Measurements from ENCODE around the gene KCNQ2.
"Not testable (repeated sequence)": the region's sequence is repeated elsewhere in the genome, so short reads cannot be mapped to it uniquely, and the experiment has no call there.

Gene KCNQ2

DNA sequence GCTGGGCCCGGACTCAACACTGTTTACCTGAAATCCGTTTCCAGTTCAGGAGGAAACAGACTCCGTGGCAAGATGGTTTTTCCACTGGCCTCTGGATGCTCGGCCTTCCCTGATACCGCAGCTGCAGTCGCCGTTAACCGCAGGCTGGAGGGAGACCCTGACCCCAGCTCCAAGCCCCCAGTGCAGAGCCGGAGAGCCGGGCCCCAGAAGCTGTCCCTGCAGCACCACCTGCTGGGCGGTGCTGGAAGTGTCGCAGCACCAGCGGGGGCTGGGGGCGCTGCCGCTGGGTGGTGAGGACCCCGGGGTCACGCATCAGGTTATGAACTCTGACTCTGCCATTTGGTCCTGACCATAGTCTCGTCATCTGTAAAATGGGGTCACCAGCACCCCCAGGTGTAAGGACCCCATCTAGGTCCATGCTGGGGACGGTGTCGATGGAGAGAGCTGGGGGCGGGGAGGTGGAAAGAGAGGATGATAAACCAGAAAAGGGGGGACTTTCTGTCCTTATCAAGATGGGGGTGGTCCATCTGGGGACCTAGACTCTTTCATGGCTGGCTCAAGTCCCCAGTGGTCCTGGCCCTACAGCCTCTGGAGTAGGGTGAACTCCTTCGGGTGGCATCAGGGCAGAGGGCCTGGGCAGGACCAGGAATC lies 90.5 kb downstream of the KCNQ2 start:
- peak; percentile 31 for DNase-seq

- no peak for DNase-seq
Measured at GRCh38 chr20:63380346-63380870, 92.0 kb downstream of the KCNQ2 start.

DNA sequence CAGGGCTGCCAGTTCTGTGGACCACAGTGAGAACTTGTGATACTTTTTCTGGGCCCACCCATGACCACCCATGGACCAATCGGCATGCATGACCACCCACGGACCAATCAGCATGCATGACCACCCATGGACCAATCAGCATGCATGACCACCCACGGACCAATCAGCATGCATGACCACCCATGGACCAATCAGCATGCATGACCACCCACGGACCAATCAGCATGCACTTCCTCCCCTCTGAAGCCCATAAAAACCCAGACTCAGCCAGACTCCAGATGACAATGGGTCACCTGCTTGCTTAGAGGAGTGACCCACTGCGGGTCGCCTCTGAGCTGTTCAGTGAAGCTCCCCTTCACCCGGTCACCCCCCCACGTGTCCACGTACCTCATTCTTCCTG lies 92.6 kb downstream of the KCNQ2 start:
- not testable (repeated sequence) for DNase-seq

- no peak for DNase-seq
Measured at GRCh38 chr20:63379296-63379695, 93.2 kb downstream of the KCNQ2 start.

DNA sequence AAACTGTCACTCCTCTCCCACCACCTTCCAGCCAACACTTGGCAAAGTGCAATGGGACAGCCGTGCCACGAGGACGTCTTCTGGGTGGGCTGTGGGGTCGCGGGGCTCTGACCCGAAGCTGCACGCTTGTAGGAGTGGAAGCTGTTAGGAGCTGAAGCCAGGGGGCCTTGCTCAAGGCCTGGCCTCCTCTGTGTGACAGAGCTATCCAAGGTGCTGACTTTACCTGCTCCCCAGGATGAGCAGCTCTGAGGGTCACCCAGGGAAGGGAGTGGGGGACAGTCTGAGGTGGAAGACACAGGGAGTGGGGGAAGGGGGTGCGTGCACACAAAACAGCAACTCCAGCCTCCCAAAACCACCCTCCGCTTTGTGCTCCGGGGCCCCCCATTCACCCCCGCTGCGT lies 93.8 kb downstream of the KCNQ2 start:
- DNase-seq: no peak

- DNase-seq: no peak
Measured at GRCh38 chr20:63377951-63378381, 94.5 kb downstream of the KCNQ2 start.

DNA sequence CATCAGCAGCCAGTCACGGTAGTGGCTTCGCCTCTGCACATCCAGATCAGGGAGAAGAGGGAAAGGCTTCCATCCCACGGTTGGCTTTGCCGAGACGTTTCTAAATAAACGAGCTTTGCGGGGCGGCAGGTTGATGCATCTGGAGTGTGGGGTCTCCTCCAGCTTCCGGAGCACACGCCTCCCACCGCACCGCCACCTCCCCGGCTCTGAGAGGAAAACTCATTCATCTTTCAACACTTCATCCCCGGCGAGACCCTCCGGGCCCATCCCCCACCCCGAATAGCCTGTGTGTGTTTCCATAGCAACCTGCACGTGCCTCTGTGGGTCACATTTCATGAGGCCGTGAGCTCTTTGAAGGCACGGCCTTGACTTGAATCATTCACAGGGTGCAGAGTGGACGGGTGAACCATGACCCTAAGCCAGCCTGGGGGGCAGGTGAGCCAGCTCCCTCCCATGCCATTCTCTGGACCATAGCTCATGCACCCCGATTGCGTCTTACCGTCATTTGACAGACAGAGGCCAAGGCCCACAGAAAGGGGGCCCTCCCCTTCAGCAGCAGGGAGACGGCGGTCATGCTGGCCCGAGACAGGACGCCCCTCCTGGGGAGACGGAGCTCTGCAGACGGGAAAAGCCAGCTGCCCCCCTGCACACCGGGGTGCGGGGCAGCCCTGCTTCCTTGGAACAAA lies 95.1 kb downstream of the KCNQ2 start:
- no peak for DNase-seq

DNA sequence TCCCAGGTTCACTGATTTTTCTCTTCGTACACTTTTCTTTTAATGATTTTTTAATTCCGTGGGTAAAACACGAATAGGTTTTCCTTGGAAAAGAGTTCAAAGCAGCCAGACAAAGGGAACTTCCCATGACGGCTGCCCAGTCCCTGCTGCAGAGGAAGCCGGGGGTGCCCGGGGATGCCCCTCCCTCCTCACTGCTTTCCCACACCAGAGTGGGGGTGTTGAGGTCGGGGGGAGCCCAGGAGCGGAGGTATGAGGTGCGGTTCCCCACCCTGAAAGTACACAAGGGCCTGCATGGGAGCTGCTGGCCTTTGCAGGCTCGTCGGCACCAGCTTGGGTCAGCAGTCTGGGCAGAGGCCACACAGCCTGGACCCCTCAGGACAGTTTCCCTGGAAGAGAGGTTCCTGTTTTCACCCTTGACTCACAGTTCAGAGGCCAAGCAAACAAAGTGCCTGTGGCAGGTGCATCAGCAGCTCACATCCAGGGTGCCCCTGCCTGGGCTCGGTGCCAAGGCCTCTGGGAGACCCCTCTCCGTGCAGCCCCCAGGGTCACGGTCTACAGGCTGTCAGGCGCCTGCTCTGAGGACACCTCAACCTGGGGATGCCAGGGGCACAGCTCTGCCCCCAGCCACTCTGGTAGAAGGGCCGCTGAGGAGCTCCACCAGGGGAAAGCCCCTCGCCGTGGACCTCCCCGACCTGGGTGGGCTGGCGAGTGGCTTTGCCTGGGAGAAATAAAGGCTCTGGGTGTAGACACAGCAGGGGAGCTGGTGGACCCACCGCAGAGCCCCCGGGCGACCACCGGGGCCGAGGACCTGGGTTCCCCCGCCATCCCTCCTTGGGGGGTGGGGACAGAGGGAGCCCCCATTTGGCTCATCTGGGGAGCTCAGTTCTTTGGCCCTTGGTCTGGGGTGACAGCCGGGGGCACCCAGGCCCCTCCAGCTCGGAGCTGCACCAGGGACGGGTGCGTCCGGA lies 95.9 kb downstream of the KCNQ2 start:
- no peak for DNase-seq

GRCh38 chr20:63375438-63375837 lies 97.0 kb downstream of the KCNQ2 start:
- no peak for DNase-seq

DNA sequence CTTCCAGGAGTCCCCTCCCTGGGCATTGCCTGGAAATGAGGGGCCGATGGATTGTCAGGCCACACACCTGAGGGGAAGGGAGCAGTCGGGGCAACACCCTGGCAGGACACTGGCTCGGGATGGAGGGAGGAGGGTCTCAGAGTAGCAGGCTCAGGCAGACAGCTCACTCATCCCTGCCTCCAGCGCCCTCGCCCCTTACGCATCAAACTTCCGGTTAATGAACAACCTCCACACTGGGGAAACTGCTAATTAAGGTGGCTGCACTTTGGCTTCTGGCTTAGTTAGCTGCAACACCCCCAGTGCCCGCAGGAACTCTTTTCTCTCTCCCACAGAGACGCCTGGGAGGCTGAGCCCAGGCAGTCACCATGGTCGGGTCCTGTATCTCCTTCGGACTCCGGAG lies 98.0 kb downstream of the KCNQ2 start:
- no peak for DNase-seq

GRCh38 chr20:63373996-63374395 lies 98.5 kb downstream of the KCNQ2 start:
- DNase-seq: no peak

- no peak for DNase-seq
Measured at GRCh38 chr20:63372971-63373885, 99.2 kb downstream of the KCNQ2 start.

DNA sequence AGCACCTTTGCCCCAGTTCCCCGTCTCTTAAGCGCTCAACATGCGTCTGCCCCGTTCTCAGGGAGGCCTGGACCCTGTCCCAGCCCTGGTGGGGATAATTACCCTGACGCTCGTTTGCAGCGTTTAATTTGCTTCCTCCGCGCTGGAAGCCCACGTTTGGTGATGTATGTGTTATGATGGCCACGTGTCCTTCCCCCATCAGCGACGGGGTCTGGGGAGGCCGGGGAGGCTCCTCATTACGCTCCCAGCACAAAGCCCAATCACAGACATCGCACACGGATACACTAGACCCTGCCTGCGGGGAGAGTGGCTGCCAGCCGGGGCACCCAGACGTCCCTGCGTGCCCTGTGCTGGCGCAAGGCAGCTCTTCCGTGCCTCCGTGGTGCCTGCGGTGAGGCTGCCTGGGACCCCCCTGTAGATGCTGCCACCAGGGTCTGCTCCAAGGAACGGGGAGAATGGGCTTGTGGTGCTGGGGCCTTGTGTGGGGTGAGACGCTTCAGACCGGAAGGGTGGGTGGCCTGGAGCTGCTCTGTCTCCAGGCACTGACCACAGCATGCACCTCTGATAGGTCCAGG lies 101.1 kb downstream of the KCNQ2 start:
- no peak for DNase-seq

- no peak for DNase-seq
Measured at GRCh38 chr20:63370618-63371187, 101.8 kb downstream of the KCNQ2 start.

DNA sequence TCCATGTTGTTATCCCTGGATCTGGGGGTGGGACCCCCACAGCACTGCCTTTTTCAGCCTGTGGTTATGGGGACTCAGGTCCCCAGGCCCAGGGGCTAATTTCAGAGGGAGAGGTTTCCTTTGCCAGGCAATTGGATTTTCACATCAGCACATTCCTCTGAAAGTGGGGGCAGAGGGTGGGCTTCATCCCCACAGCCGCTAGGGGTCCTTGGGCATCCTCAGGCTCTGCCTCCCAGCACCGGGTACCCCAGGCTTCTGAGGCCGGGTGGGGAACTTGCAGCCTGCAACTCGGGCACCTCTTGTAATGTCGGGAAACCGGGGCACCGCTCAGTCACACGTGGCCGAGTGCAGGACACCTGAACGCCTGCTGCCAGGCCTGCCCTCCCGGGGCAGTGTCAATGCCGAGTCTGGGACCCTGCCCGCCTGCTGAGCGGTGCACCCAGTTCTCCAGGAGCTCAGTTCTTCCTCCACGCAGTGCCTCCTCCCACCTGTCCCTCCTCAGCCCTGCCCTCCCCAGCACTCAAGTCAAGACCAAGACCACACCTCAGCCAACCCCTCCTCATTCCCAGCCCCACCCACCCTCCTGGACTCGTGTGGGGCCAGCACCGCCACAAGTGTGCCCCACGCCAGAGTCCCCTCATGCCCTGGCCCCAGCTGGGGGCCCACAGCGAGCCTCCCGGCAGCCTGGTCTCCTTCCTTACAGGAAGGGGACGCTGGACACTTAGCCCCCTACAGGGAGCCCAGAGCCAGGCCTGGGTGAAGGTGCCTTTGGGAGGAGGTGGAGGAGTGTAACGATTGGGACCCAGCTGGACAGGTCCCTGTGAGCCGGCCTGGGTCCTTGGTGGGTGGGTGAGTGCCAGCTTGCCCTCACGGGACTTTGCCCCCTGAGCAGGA lies 102.5 kb downstream of the KCNQ2 start:
- no peak for DNase-seq

- no peak for DNase-seq
Measured at GRCh38 chr20:63369024-63369530, 103.4 kb downstream of the KCNQ2 start.

- DNase-seq: no peak
Measured at GRCh38 chr20:63368151-63368550, 104.3 kb downstream of the KCNQ2 start.

DNA sequence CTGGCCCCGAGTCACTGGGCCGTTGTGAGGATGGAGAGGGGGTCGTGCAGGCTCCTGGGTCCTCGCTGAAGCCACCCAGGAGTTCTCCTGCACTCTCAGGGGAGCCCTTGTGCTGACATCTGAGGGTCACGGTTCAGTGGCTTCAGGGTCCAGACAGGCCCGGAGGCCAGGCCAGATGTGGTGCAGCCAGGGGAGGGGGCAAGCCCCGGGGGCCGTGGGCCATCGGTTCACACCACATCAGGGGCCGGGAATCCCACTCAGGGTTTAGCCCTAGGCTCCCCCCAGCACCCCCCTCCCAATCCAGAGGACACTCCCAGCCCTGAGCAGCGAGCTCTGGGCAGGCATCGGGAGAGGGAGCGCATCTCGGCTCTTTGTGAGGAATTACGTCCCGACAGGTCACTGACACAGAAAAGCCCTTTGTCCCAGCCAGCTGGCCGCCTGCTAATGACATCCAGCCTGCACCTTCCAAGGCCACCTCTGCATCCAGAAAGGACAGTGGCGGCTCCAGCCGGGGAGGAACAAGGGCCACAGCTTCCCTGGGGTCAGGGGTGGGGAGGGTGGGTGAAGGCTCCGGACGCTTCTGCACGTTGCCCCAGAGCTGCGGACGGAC lies 104.9 kb downstream of the KCNQ2 start:
- no peak for DNase-seq
